HUES6 (cell line): ENCODE data around the gene GJD3.

Source experiments
- H3K27ac ChIP-seq: 2 replicates; pipeline ENCODE4 v1.7.0; 2013; ENCODE audit warnings: low read depth, mild to moderate bottlenecking, low read length, inconsistent platforms
- H3K27me3 ChIP-seq: 2 replicates; pipeline ENCODE4 v1.6.1; 2013; ENCODE audit warnings: low read length; ENCODE audit not compliant: control insufficient read depth, insufficient read depth
- H3K36me3 ChIP-seq: 2 replicates; pipeline ENCODE4 v1.6.1; 2013; ENCODE audit warnings: low read length; ENCODE audit not compliant: control insufficient read depth, insufficient read depth
- H3K4me1 ChIP-seq: 2 replicates; pipeline ENCODE4 v1.6.1; 2013; ENCODE audit warnings: low read length; ENCODE audit not compliant: control insufficient read depth, insufficient read depth
- H3K4me3 ChIP-seq: 2 replicates; pipeline ENCODE4 v1.5.1; 2013; ENCODE audit warnings: low read depth, low read length
- H3K9ac ChIP-seq: one replicate; pipeline ENCODE4 v1.6.1; 2013; ENCODE audit warnings: mild to moderate bottlenecking, low read length
- H3K9me3 ChIP-seq: 2 replicates; pipeline ENCODE4 v1.6.1; 2013; ENCODE audit warnings: low read depth, low read length; ENCODE audit not compliant: control insufficient read depth, insufficient read depth

GJD3 gene

GRCh38 chr17:40326014-40326831 lies 38.3 kb downstream of the GJD3 start:
- H3K27ac ChIP-seq = no peak overlapping the region
- no peak overlapping the region for H3K4me3 ChIP-seq
- no peaks in the 10 kb centered on the region for H3K9me3 ChIP-seq
- H3K4me1 ChIP-seq = peaks cover 27% of the 10 kb centered on the region
- no peak overlapping the region for H3K9ac ChIP-seq
- H3K27me3 ChIP-seq = no peaks in the 10 kb centered on the region
- no peaks in the 10 kb centered on the region for H3K36me3 ChIP-seq

- H3K27ac ChIP-seq = no peak overlapping the region
- H3K4me3 ChIP-seq = no peak overlapping the region
Measured at GRCh38 chr17:40325156-40326013, 39.2 kb downstream of the GJD3 start.

DNA sequence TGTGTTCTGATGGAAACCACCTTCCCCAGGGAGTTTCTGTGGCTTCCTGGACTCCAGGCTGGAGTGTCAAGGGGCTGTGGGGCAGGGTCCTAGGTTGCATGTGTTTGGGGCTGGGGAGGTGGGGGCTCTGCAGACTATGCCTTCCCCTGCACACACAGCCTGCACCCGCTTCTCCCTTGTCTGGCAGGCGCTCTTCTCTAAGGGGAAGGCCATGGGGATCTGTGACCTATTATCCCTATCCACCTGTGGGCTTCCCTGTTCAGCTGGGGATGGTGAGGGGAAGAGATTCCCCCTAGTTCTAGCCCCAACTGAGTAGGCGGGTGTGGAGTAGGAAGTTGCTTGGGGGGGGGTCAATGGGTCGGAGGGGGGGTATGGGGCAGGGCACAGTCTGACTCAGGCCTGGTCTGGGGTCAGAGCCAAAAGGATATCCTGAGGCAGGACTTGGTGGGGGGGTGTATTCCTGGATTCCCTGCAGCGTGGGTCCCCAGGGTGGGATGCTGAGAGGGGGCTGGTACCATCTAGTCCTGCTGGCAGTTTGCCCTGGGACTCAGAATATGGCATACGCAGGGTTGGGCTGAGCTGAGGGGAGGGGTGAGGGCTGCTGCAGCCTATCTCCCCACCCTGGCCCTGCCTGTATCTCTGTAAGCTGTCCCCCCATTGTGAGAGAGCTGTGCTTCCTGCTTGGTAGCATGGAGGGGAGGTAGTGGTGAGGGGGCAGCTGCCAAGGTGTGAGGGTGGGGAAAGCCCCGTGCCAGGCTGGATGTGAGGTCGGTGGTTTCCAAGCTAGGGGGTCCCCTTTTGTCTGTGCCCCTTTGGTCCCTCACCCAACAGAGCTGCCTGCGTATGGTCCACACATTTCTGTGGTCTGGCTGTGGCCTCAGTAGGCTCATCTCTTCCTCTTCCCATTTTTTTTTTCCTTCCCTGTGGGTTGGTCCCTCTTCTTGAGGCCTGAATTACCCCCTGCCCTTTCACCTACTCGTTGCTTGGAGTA lies 40.9 kb downstream of the GJD3 start:
- H3K4me3 ChIP-seq = no peak overlapping the region
- H3K9me3 ChIP-seq = no peaks in the 10 kb centered on the region
- H3K36me3 ChIP-seq = no peaks in the 10 kb centered on the region
- H3K27ac ChIP-seq = no peak overlapping the region
- H3K9ac ChIP-seq = peak overlapping the region; percentile 4
- peaks cover 6% of the 10 kb centered on the region for H3K27me3 ChIP-seq
- H3K4me1 ChIP-seq = peaks cover 32% of the 10 kb centered on the region

More at GRCh38 chr17:40325156-40326013, 39.2 kb downstream of the GJD3 start:
- H3K27me3 ChIP-seq = no peaks in the 10 kb centered on the region
- H3K9ac ChIP-seq = no peak overlapping the region
- no peaks in the 10 kb centered on the region for H3K36me3 ChIP-seq
- H3K4me1 ChIP-seq = peaks cover 32% of the 10 kb centered on the region
- H3K9me3 ChIP-seq = no peaks in the 10 kb centered on the region

DNA sequence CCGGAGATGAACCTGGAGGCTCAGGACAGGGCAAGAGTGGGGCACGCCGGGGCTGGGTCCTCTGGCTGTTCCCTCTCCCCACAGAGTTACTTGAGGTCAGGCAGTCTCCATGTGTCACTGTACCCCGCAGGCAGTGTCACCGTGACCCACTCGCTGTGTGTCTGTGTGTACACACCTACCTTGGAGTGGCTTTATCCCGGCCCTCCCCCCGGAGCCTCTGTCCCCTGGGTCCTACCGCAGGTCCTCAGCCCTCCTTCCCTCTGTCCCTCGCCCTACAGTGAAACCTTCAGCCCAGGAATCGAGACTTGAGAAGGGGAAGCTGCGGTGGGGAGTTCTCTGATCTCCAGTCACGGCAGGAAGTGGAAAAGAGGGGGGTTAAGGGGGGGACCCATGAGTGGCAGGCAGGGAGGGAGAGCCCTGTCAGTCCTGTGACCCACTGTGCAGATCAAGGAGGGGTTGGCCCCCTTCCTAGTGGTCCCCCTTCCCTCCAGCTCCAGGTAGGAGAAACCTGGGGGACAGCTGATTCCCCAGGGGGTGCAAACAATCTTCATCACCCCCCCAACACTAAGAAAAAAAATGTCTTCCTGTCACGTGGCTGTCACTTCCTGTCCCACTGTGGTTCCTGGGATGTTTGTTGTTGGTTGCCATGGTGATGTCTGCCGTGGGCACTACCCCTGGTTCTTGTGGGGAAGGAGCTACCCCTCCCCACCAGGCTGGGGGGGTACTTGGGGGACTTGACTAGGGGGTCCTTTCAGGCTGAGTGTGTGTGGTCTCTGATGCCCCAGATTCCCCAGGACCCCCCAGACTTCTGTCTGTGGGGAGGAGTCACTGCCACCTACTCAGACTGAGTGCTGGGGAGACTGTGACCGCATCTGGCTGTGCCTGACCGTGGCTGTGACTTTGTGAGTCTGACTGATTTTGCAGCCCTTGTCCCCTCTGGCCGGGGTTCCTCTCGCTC lies 41.9 kb downstream of the GJD3 start:
- H3K27ac ChIP-seq = no peak overlapping the region
- H3K4me1 ChIP-seq = peaks cover 34% of the 10 kb centered on the region
- H3K9ac ChIP-seq = peak overlapping the region; percentile 21
- no peaks in the 10 kb centered on the region for H3K36me3 ChIP-seq
- H3K9me3 ChIP-seq = no peaks in the 10 kb centered on the region
- H3K27me3 ChIP-seq = peaks cover 10% of the 10 kb centered on the region
- H3K4me3 ChIP-seq = peak overlapping the region; percentile 3; the same call in 1 of the 2 replicates

DNA sequence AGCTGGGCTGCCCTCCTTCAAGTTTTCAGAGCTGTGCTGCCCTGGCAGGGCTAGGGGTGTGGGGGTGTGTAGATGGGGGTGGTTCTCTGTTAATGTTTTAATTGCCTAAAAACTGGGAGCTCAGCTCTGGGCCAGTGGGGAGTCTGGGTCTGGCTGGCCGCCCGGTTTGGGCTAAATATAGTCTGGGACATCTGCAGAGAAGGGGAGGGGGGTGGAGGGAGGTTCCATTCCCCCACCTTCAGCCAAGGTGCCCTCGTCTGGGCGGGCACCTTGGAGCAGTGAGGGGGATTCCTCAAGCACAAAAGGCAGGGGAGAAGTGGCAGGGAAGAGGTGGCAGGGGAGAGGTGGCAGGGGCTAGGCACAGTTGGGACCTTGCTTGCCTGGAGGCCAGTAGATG lies 42.6 kb downstream of the GJD3 start:
- Histone ChIP-seq H3K4me1 (peaks cover 39% of the 10 kb centered on the region), H3K36me3 (no peaks in the 10 kb centered on the region), H3K27me3 (peaks cover 14% of the 10 kb centered on the region), H3K4me3 (no peak overlapping the region), H3K27ac (no peak overlapping the region), H3K9ac (no peak overlapping the region), H3K9me3 (no peaks in the 10 kb centered on the region)

DNA sequence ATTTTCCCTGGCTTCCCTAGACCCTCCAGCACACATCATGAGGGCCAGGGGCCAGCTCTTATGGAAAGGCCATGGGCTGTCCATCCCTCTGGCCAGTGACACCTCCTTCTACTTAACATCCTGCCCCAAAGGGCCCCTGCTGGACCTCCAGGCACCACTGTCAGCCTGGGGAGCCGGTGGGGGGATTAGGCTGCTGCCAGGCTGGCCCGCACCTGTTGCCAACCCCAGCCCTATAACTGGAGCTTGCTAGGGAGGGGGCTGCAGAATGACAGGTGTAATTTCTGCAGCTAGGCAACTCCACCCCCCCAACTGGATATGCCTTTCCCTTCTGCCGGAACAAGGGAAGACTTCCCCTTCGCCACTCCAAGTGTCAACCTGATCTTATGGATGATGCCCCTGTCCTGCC lies 43.0 kb downstream of the GJD3 start:
- no peak overlapping the region for H3K4me3 ChIP-seq
- H3K9me3 ChIP-seq = no peaks in the 10 kb centered on the region
- no peaks in the 10 kb centered on the region for H3K36me3 ChIP-seq
- no peak overlapping the region for H3K9ac ChIP-seq
- H3K27ac ChIP-seq = no peak overlapping the region
- H3K4me1 ChIP-seq = peaks cover 41% of the 10 kb centered on the region
- H3K27me3 ChIP-seq = peaks cover 16% of the 10 kb centered on the region

DNA sequence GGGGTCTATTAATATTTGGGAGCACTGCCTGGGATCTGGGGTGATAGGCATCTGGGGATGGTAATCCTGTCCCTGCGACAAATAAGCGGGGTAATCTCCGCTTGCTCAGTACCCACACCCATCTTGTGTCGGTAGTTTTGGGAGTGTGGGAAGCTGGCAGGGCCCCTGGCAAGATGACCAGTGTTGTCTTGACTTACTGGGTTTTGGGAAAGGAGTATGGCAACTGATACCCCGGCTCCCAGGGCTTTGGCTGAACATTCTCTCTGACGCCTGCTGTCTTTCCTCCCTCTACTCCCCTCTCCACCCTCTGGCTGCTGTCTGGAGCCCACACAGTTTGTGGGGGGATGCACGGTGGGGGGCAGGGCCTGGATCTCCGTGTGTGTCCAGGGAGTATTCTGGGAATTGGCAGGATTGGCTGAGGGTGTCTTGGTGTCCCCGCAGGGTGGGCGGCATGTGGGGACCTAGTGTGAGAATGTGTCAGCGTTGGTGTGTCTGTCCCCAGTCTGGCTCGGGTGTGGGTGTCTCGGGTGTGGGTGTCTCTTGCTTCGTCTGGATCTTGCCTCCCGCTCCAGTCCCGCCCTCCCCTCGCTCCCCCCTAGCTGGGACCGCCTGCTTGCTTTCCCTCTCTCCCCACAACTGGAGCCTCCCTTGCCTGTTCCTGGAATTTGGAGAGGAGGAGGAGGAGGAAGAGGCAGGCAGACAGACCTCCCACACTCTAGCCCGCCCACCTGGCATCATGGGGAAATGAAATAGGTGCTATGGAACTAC lies 43.6 kb downstream of the GJD3 start:
- Histone ChIP-seq H3K36me3 (no peaks in the 10 kb centered on the region), H3K4me3 (no peak overlapping the region), H3K27me3 (peaks cover 22% of the 10 kb centered on the region), H3K27ac (no peak overlapping the region), H3K4me1 (peaks cover 47% of the 10 kb centered on the region), H3K9ac (no peak overlapping the region), H3K9me3 (no peaks in the 10 kb centered on the region)

DNA sequence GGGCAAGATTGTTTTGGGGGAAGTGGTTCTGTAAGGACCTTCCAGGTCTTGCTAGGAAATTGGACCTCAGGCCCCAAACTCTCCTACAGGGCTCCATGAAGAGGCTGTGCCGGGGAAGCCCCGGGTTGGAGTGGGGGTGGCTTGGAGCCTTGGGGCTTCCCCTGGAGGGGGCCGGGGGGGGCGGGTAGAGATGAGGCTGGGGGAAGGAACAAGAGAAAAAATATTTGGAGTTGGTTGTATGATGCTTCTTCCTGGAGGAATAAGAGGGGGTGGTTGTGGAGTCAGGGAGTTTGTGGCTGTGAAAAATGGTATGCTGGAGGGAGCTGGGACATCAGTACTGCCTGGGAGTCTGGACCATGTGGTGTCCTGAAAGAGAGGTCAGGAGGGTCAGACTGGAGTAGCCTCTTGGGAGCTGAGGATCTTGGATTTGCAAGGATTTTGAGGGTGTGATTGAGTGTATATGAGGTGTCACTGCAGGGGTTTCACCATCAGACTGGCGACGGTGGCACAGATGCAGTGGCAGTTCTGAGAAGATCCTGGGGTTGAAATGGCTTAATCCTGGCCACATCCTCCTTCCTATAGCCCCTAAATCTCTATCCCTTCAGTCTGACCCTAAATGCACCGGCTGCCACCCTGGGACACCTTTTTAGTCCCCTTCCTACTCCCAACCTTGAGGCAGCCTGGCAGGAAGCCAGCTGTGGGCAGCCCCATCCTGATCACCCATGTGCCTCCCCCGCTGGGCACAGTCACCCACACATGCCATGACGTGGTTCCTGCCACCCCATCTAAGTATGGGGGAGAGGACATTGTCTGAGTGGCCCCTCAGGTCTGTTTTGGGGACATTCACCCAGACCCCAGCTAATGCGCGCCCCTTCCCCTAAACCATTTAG lies 44.6 kb downstream of the GJD3 start:
- Histone ChIP-seq H3K4me1 (peaks cover 52% of the 10 kb centered on the region), H3K9me3 (no peaks in the 10 kb centered on the region), H3K27ac (no peak overlapping the region), H3K27me3 (peaks cover 25% of the 10 kb centered on the region), H3K9ac (no peak overlapping the region), H3K4me3 (no peak overlapping the region), H3K36me3 (no peaks in the 10 kb centered on the region)
